ENCODE data around the gene TMEM247.

- TF ChIP-seq, protein P1, sequence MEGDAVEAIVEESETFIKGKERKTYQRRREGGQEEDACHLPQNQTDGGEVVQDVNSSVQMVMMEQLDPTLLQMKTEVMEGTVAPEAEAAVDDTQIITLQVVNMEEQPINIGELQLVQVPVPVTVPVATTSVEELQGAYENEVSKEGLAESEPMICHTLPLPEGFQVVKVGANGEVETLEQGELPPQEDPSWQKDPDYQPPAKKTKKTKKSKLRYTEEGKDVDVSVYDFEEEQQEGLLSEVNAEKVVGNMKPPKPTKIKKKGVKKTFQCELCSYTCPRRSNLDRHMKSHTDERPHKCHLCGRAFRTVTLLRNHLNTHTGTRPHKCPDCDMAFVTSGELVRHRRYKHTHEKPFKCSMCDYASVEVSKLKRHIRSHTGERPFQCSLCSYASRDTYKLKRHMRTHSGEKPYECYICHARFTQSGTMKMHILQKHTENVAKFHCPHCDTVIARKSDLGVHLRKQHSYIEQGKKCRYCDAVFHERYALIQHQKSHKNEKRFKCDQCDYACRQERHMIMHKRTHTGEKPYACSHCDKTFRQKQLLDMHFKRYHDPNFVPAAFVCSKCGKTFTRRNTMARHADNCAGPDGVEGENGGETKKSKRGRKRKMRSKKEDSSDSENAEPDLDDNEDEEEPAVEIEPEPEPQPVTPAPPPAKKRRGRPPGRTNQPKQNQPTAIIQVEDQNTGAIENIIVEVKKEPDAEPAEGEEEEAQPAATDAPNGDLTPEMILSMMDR (conservative IDR thresholded peaks at IDR 0.05 in 1 of 2, IDR thresholded peaks at IDR 0.05 in 1 of 2; ENCODE audit: low read depth in 1 of 2, low read length in 2 of 2): no peak
- no peak for TF ChIP-seq EZH2 (IDR thresholded peaks at IDR 0.05; ENCODE audit: low read length, missing control alignments)
Measured at GRCh38 chr2:46451131-46451711, 28.1 kb upstream of the TMEM247 start.
